GM12878 (cell line): ENCODE data around the gene PPIP5K2.

Source experiments
- CEBPB ChIP-seq, 2 experiments: fragments of 150-350 bp in 1 of 2; IDR thresholded peaks; 2 replicates each; pipeline ENCODE4 v1.6.1; 2012 to 2014; ENCODE audit warnings: low read depth in 2 of 2, low read length in 2 of 2, borderline replicate concordance in 1 of 2, inconsistent platforms in 1 of 2
- EGR1 ChIP-seq, 2 experiments: IDR thresholded peaks; 1 replicate in 1 of 2; 2 replicates in 1 of 2; pipeline ENCODE4 v1.6.1; 2011 to 2012; ENCODE audit warnings: low read depth in 2 of 2, low read length in 2 of 2, borderline replicate concordance in 1 of 2, mild to moderate bottlenecking in 1 of 2, moderate library complexity in 1 of 2
- NR2C2 ChIP-seq: IDR thresholded peaks from 2 replicates; pipeline ENCODE4 v1.6.1; 2011; ENCODE audit warnings: borderline replicate concordance, low read depth; ENCODE audit not compliant: control insufficient read depth, insufficient read length
- POLR2A ChIP-seq: IDR thresholded peaks from 2 replicates; pipeline ENCODE4 v1.6.1; 2011; ENCODE audit warnings: low read depth, mild to moderate bottlenecking, low read length
- SP1 ChIP-seq: IDR thresholded peaks from one replicate; pipeline ENCODE4 v1.6.1; 2011; ENCODE audit warnings: low read depth, low read length
- ZZZ3 ChIP-seq: IDR thresholded peaks from 2 replicates; pipeline ENCODE4 v1.6.1; 2011; ENCODE audit warnings: low read depth; ENCODE audit not compliant: control insufficient read depth, insufficient read length

GRCh38 chr5:103224894-103225246 lies 104.8 kb downstream of the PPIP5K2 start:
- TF ChIP-seq CEBPB (IDR thresholded peaks at IDR 0.05; ENCODE audit: borderline replicate concordance in 1 of 2, low read depth in 2 of 2, low read length in 2 of 2) (no peak), ZZZ3 (no peak), POLR2A (no peak), EGR1 (IDR thresholded peaks at IDR 0.05; ENCODE audit: borderline replicate concordance in 1 of 2, low read depth in 2 of 2, low read length in 2 of 2) (no peak), NR2C2 (no peak), SP1 (no peak)
